Colonic mucosa (tissue), 4 donors: ENCODE data around the gene CRYBG1. TPM values are rescaled to one million over a fixed set of nuclear protein-coding genes. Genes with fewer than 3 reads are reported as not detected.

Source experiments
- DNase-seq: peaks from one replicate; pipeline ENCODE4 v3.0.0-alpha.2; 2020
- H3K27ac ChIP-seq: fragments of 200-600 bp; one replicate; pipeline ENCODE4 v1.8.0; 2021
- H3K27me3 ChIP-seq: fragments of 200-600 bp; one replicate; pipeline ENCODE4 v1.8.0; 2021
- H3K36me3 ChIP-seq: fragments of 200-600 bp; one replicate; pipeline ENCODE4 v1.8.0; 2021
- H3K4me1 ChIP-seq: fragments of 200-600 bp; one replicate; pipeline ENCODE4 v1.8.0; 2021; ENCODE audit warnings: mild to moderate bottlenecking
- H3K4me3 ChIP-seq: fragments of 200-600 bp; one replicate; pipeline ENCODE4 v1.8.0; 2021
- H3K9ac ChIP-seq, 2 donors: one replicate each; pipeline ENCODE4 v1.7.0; 2013; ENCODE audit warnings: control low read depth in 2 of 2, low read depth in 2 of 2, low read length in 2 of 2
- H3K9me3 ChIP-seq: fragments of 200-600 bp; one replicate; pipeline ENCODE4 v1.8.0; 2021
- intact Hi-C: fragments of 100-400 bp; cut with DNase I; formaldehyde crosslinking; loops from one replicate; pipeline ENCODE4 v1.14.1; 2022
- total RNA-seq, 2 donors: library from RNA; stranded (reverse); fragmentation: NEBNext Ultra II Directional in 1 of 2; extraction: Animal tissue kit (Norgen Biotek cat#: 25700) in 1 of 2; gene quantifications; one replicate each; pipeline ENCODE4 v1.2.1, GENCODE V29; 2021
- TF ChIP-seq, protein P1 (sequence below): fragments of 200-600 bp; IDR thresholded peaks from one replicate; pipeline ENCODE4 v1.8.0; 2022; ENCODE audit warnings: antibody characterized with exemption, mild to moderate bottlenecking
- donor health status: healthy.
- donor health status: DM: no; HTN: no; CAD: no.
- donor health status: DM: no; HTN: no; CAD: no.

CRYBG1 gene
- total RNA-seq, 2 donors from 2014 or later, result 80.5 to 102 TPM

DNA sequence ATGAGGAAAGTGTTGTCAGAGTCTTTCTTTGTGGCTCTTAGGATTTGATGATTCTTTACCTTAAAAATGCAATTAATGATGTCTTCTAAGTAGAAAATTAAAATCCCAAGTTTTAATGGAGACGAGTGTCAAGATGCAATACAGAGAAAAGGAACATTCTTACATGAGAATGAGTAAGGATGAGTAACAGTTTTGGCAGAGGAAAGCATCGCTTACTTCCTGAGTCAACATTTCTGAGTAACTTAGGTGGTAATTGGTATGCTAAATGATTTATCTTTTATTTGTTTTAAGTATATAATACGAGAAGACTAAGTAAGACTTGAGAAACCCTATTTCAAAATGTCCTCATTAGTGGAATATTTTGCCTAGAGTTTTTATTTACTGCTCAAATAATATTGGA, 167.5 kb downstream of the CRYBG1 start:
- Histone ChIP-seq H3K27ac (no peak overlapping the region), H3K27me3 (no peaks in the 10 kb centered on the region), H3K4me3 (no peak overlapping the region), H3K4me1 (peaks cover 5% of the 10 kb centered on the region), H3K9me3 (no peaks in the 10 kb centered on the region), H3K36me3 (no peaks in the 10 kb centered on the region), H3K9ac (no peak overlapping the region)
- TF ChIP-seq, protein P1, sequence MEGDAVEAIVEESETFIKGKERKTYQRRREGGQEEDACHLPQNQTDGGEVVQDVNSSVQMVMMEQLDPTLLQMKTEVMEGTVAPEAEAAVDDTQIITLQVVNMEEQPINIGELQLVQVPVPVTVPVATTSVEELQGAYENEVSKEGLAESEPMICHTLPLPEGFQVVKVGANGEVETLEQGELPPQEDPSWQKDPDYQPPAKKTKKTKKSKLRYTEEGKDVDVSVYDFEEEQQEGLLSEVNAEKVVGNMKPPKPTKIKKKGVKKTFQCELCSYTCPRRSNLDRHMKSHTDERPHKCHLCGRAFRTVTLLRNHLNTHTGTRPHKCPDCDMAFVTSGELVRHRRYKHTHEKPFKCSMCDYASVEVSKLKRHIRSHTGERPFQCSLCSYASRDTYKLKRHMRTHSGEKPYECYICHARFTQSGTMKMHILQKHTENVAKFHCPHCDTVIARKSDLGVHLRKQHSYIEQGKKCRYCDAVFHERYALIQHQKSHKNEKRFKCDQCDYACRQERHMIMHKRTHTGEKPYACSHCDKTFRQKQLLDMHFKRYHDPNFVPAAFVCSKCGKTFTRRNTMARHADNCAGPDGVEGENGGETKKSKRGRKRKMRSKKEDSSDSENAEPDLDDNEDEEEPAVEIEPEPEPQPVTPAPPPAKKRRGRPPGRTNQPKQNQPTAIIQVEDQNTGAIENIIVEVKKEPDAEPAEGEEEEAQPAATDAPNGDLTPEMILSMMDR, result no peak
- no peak for DNase-seq
- intact Hi-C loops, result no loop called here

DNA sequence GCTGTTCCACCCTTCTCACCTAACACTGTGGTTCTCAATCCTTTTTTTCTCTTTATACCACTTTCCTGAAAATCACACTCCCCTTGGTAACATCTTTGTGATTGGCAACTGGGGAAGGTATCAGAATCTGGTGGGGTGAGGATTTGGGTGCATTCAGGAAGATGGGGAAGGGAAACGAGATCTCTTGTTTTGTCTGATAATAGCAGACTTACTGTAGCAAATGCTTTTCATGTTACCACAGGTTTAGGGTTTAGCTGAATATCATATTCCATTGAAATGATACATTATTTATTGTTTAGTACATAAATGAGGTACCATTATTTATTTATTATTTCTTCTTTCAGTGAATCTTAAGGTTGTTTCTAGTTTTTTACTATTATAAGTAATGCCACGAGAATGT, 168.0 kb downstream of the CRYBG1 start:
- Histone ChIP-seq H3K4me1 (peaks cover under 1% of the 10 kb centered on the region), H3K27ac (no peak overlapping the region), H3K36me3 (no peaks in the 10 kb centered on the region), H3K9ac (no peak overlapping the region), H3K4me3 (no peak overlapping the region), H3K27me3 (no peaks in the 10 kb centered on the region), H3K9me3 (no peaks in the 10 kb centered on the region)
- no peak for DNase-seq
- intact Hi-C loops, result no loop called here
- TF ChIP-seq, protein P1, result no peak

DNA sequence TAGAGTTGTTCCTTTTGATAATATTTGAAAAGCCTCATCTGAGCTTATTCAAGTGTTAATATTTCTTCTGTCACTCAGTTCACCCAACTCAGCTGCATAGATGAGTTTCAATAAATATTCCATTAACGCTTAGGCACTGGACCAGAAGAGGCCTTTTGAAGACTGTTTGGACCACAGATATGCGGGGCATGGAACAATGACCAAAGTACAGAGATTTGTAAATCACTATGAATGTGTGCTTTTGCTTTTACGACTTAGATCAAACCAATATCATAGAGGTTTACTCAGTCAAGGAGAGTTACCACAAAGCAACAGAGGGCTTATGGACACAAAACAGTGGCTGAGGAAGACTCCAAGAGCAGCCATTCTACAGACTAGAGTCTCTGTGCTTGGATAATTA, 168.9 kb downstream of the CRYBG1 start:
- intact Hi-C loops, result no loop called here
- TF ChIP-seq, protein P1, result no peak
- Histone ChIP-seq H3K36me3 (no peaks in the 10 kb centered on the region), H3K9ac (no peak overlapping the region), H3K4me1 (no peaks in the 10 kb centered on the region), H3K4me3 (no peak overlapping the region), H3K27me3 (no peaks in the 10 kb centered on the region), H3K27ac (no peak overlapping the region), H3K9me3 (no peaks in the 10 kb centered on the region)
- no peak for DNase-seq

DNA sequence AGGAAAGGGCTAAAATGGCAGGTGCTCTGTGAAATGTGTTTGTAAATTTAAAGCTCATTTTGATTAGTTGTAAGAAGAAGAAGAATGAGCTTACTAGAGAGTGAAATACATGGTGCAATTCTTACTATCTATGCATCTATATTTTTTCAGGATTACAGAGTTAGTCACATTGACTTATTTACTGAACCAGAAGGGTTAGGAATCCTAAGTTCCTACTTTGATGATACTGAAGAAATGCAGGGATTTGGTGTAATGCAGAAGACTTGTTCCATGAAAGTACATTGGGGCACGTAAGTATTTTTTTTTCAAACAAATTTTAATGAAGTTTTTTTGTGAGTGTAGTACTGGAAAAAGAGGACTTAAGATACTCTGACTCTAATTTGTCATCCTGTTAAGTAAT, 169.5 kb downstream of the CRYBG1 start:
- no peaks in the 10 kb centered on the region for H3K36me3 ChIP-seq
- no peaks in the 10 kb centered on the region for H3K4me1 ChIP-seq
- no peaks in the 10 kb centered on the region for H3K27me3 ChIP-seq
- DNase-seq, result no peak
- intact Hi-C loops, result no loop called here
- H3K4me3 ChIP-seq, result no peak overlapping the region
- TF ChIP-seq, protein P1, result no peak
- no peak overlapping the region for H3K27ac ChIP-seq
- no peak overlapping the region for H3K9ac ChIP-seq
- H3K9me3 ChIP-seq, result no peaks in the 10 kb centered on the region

DNA sequence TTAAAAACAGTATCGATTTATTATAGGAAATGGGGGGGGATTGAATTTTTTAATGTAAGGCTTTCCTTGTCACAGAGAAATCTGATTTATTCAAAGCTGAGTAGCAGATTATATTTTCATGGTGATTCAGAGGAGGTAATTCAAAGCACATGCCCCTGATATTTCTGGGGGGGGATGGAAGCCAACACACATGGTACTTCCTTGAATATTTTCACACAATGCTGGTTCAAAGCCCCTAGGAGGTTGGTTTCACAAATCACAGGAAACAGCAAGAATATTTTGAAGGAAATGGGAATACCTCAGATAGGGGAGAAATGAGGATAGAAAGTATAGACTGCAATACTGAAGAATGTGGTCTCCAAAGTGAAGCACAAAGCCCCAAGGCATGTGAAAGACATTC, 170.0 kb downstream of the CRYBG1 start:
- no peaks in the 10 kb centered on the region for H3K4me1 ChIP-seq
- DNase-seq, result no peak
- no peak overlapping the region for H3K27ac ChIP-seq
- H3K36me3 ChIP-seq, result no peaks in the 10 kb centered on the region
- no peaks in the 10 kb centered on the region for H3K27me3 ChIP-seq
- intact Hi-C loops, result no loop called here
- H3K9me3 ChIP-seq, result no peaks in the 10 kb centered on the region
- H3K4me3 ChIP-seq, result no peak overlapping the region
- no peak overlapping the region for H3K9ac ChIP-seq
- TF ChIP-seq, protein P1, result no peak

DNA sequence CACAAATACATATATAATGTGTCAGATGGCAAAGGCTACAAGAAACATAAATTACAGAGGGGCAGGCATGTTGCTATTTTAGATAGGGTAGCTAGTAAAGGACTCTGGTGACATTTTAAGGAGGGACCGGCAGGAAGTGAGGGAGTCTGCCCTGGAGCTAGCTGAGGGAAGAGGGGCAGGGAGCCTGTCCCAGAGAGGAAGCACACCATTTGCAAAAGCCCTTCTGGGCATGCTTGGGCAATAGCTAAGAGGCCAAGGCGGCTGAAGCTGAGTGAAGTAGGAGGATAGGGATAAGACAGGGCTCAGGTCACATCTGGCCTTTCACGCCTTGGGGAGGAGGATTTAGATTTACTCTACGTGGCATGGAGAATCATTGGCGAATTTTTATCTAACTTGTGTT, 172.5 kb downstream of the CRYBG1 start:
- DNase-seq, result no peak
- H3K27ac ChIP-seq, result no peak overlapping the region
- no peaks in the 10 kb centered on the region for H3K4me1 ChIP-seq
- no peak overlapping the region for H3K4me3 ChIP-seq
- no peaks in the 10 kb centered on the region for H3K9me3 ChIP-seq
- H3K9ac ChIP-seq, result no peak overlapping the region
- no peaks in the 10 kb centered on the region for H3K36me3 ChIP-seq
- H3K27me3 ChIP-seq, result no peaks in the 10 kb centered on the region
- TF ChIP-seq, protein P1, result no peak
- intact Hi-C loops, result no loop called here
